ENCODE measurements around the gene PRR12. TPM values are rescaled to one million over a fixed set of nuclear protein-coding genes. Genes with fewer than 3 reads are reported as not detected.

Gene PRR12
- total RNA-seq, 1 donor = 3.0 TPM

DNA sequence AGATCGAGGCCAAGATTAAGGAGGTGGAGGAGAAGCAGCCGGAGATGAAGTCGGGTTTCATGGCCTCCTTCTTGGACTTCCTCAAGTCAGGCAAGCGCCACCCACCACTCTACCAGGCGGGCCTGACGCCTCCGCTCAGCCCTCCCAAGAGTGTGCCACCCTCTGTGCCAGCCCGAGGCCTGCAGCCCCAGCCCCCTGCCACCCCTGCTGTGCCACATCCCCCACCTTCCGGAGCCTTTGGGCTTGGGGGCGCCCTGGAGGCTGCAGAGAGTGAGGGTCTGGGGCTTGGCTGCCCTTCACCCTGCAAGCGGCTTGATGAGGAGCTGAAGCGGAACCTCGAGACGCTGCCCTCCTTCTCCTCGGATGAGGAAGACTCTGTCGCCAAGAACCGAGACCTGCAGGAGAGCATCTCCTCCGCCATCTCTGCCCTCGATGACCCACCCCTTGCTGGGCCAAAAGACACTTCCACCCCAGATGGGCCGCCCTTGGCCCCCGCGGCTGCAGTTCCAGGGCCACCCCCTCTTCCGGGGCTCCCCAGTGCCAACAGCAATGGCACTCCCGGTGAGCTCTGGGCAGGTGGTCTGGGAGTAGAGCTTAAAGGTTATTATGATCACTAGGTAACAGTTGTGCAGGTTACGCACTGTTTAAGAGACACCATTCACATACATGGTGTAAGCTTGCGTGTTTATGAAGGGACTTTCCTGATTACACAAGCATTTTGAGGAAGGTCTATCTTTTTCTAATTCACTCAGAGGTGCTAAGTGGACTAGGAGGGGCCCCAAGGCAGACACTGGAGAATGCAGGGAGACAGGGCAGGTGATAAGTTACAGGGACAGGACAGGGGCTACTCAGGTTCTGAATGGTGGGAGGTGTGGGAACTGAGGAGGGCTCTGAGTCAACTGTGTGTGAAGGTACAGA lies 8.7 kb downstream of the PRR12 start:
- TF ChIP-seq, protein P1, sequence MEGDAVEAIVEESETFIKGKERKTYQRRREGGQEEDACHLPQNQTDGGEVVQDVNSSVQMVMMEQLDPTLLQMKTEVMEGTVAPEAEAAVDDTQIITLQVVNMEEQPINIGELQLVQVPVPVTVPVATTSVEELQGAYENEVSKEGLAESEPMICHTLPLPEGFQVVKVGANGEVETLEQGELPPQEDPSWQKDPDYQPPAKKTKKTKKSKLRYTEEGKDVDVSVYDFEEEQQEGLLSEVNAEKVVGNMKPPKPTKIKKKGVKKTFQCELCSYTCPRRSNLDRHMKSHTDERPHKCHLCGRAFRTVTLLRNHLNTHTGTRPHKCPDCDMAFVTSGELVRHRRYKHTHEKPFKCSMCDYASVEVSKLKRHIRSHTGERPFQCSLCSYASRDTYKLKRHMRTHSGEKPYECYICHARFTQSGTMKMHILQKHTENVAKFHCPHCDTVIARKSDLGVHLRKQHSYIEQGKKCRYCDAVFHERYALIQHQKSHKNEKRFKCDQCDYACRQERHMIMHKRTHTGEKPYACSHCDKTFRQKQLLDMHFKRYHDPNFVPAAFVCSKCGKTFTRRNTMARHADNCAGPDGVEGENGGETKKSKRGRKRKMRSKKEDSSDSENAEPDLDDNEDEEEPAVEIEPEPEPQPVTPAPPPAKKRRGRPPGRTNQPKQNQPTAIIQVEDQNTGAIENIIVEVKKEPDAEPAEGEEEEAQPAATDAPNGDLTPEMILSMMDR (IDR thresholded peaks at IDR 0.05; ENCODE audit: insufficient read depth, low read depth, low read length) = no peak
- no peak overlapping the region for H3K4me3 ChIP-seq (ENCODE audit: low read depth, low read length)
- no peak for DNase-seq (ENCODE audit: low read depth)

DNA sequence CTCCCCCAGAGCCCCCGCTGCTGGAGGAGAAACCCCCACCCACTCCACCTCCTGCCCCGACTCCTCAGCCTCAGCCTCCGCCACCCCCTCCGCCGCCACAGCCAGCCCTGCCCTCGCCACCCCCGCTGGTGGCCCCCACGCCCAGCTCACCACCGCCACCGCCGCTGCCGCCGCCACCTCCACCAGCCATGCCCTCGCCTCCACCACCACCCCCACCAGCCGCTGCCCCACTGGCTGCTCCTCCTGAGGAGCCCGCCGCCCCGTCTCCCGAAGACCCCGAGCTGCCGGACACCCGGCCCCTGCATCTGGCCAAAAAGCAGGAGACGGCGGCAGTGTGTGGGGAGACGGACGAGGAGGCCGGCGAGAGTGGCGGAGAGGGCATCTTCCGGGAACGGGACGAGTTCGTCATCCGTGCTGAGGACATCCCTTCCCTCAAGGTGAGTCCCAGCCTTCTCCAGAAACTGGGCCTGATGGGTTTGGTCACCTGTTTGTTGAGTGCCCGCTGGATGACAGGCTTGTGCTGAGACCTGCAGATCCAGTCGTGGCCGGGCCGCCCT lies 10.6 kb downstream of the PRR12 start:
- no peak overlapping the region for H3K4me3 ChIP-seq (ENCODE audit: low read depth, low read length)
- DNase-seq (ENCODE audit: low read depth) = no peak
- TF ChIP-seq, protein P1 (IDR thresholded peaks at IDR 0.05; ENCODE audit: insufficient read depth, low read depth, low read length) = no peak

DNA sequence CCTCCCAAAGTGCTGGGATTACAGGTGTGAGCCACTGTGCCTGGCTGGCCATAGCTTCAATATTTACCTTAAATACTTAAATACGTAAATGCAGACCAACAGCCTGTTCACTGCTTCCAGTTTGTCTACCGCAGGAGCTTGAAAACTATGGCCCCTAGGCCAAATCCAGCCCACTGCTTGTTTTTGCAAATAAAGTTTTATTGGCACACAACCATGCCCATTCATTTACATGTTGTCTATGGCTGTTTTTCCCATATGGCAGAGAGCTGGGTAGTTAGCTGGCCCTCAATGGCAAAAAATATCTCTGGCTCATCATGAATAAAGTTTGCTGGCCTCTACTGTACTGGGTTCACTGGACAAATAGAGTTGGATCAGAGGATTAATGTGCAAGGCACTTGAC lies 11.8 kb downstream of the PRR12 start:
- no peak for DNase-seq (ENCODE audit: low read depth)
- TF ChIP-seq, protein P1 (IDR thresholded peaks at IDR 0.05; ENCODE audit: insufficient read depth, low read depth, low read length) = no peak
- no peak overlapping the region for H3K4me3 ChIP-seq (ENCODE audit: low read depth, low read length)

DNA sequence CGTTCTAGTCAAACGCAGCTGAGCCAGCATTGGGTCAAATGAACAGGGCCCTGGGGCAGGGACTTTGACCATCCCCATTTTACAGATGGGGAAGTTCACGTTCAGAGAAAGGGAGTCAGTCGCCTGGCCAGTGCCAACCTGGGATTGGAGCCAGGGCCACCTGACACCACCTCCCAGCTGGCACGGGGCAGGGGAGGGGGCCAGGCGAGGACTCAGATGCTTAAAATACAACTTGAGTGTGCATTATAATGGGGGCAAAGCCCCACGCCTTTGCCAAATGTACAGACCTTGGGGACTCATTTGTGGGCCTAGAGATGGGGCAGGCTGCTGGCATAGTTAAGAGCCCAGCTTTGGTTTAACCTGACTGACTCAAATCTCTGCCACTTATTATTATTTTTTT lies 14.6 kb downstream of the PRR12 start:
- H3K4me3 ChIP-seq (ENCODE audit: low read depth, low read length) = no peak overlapping the region
- DNase-seq (ENCODE audit: low read depth) = no peak
- TF ChIP-seq, protein P1 (IDR thresholded peaks at IDR 0.05; ENCODE audit: insufficient read depth, low read depth, low read length) = no peak

DNA sequence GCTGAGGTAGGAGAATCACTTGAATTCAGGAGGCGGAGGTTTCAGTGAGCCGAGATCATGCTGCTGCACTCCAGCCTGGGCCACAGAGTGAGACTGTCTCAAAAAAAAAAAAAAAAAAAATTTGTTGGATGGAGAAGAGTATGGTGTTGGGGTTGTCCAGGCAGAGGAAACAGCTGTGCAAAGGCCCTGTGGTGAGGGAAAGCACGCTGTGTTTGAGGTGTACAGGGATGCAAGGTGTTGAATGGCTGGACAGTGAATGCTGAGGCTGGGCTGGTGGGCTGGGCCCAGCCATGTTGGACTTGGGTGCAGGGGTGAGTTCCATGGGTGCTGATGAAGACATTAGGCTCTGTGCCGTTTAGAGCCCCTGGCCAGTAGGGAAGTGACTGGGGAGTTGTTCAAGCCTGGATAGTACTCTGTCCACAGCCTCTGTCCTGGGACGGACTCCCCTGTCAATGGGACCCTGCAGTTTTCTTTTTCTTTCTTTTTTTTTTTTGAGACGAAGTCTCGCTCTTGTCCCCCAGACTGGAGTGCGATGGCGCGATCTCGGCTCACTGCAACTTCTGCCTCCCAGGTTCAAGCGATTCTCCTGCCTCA lies 18.6 kb downstream of the PRR12 start:
- no peak overlapping the region for H3K4me3 ChIP-seq (ENCODE audit: low read depth, low read length)
- DNase-seq (ENCODE audit: low read depth) = no peak
- TF ChIP-seq, protein P1 (IDR thresholded peaks at IDR 0.05; ENCODE audit: insufficient read depth, low read depth, low read length) = no peak

DNA sequence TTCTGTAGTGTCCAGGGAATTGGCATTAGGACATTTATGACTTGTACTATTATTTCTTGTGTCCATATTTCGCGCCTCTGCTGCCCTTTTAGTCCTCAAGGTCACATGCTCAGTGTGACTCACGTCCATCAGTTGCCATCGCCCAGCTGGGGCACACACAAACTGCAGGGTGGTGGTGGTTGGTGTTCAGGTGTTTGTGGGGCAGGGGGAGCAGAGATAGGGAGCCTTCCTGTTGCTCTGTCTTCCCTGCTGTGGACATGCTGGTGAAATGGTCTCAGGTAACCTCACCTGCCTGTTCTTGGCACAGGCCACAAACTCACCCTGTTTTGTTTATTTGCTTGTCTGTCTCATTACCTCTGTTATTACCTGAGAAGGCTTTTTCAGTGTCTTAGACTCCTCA lies 22.4 kb downstream of the PRR12 start:
- TF ChIP-seq, protein P1 (IDR thresholded peaks at IDR 0.05; ENCODE audit: insufficient read depth, low read depth, low read length) = no peak
- H3K4me3 ChIP-seq (ENCODE audit: low read depth, low read length) = no peak overlapping the region
- peak; percentile 47 for DNase-seq (ENCODE audit: low read depth)
